H9 (cell line): ENCODE data around the gene ELMOD1. TPM values are rescaled to one million over a fixed set of nuclear protein-coding genes. Genes with fewer than 3 reads are reported as not detected.

Experiments
- DNase-seq: peaks from one replicate; pipeline ENCODE4 v3.0.0-alpha.2; 2017
- H2AFZ ChIP-seq: one replicate; pipeline ENCODE4 v1.6.1; 2013; ENCODE audit warnings: mild to moderate bottlenecking, low read length, control low read depth, moderate library complexity
- H2AK5ac ChIP-seq: 2 replicates; pipeline ENCODE4 v1.6.1; 2013; ENCODE audit warnings: low read length, control low read depth, mixed read lengths; ENCODE audit not compliant: insufficient read length
- H2BK120ac ChIP-seq: one replicate; pipeline ENCODE4 v1.6.1; 2013; ENCODE audit warnings: low read depth, mild to moderate bottlenecking, low read length, control low read depth, inconsistent platforms; ENCODE audit not compliant: poor library complexity, severe bottlenecking
- H2BK12ac ChIP-seq: 2 replicates; pipeline ENCODE4 v1.6.1; 2013; ENCODE audit warnings: low read length, control low read depth, mixed read lengths, low read depth; ENCODE audit not compliant: insufficient read length
- H2BK15ac ChIP-seq: 2 replicates; pipeline ENCODE4 v1.6.1; 2013; ENCODE audit warnings: low read depth, low read length, control low read depth
- H2BK20ac ChIP-seq: one replicate; pipeline ENCODE4 v1.6.1; 2013; ENCODE audit warnings: low read depth, mild to moderate bottlenecking, low read length, control low read depth, inconsistent platforms; ENCODE audit not compliant: poor library complexity, severe bottlenecking
- H2BK5ac ChIP-seq: 2 replicates; pipeline ENCODE4 v1.6.1; 2013; ENCODE audit warnings: low read length, control low read depth, mixed read lengths; ENCODE audit not compliant: insufficient read length
- H3K14ac ChIP-seq: 2 replicates; pipeline ENCODE4 v1.6.1; 2013; ENCODE audit warnings: low read length, control low read depth; ENCODE audit not compliant: insufficient read depth
- H3K18ac ChIP-seq: 2 replicates; pipeline ENCODE4 v1.6.1; 2013; ENCODE audit warnings: low read depth, mild to moderate bottlenecking, mixed read lengths, low read length, control low read depth; ENCODE audit not compliant: insufficient read length
- H3K23ac ChIP-seq: 2 replicates; pipeline ENCODE4 v1.6.1; 2013; ENCODE audit warnings: low read length, control low read depth, mixed read lengths, low read depth; ENCODE audit not compliant: insufficient read length
- H3K23me2 ChIP-seq: 2 replicates; pipeline ENCODE4 v1.6.1; 2013; ENCODE audit warnings: low read depth, mild to moderate bottlenecking, mixed read lengths, low read length, control low read depth; ENCODE audit not compliant: insufficient read length, poor library complexity, severe bottlenecking
- H3K27ac ChIP-seq: 2 replicates; pipeline ENCODE4 v1.5.1; 2013; ENCODE audit warnings: low read length, control low read depth, mixed read lengths, low read depth; ENCODE audit not compliant: insufficient read length
- H3K27me3 ChIP-seq: 2 replicates; pipeline ENCODE4 v1.6.1; 2013; ENCODE audit warnings: low read length, control low read depth, inconsistent platforms; ENCODE audit not compliant: insufficient read depth
- H3K4ac ChIP-seq: 2 replicates; pipeline ENCODE4 v1.6.1; 2013; ENCODE audit warnings: low read depth, mild to moderate bottlenecking, control low read depth, inconsistent platforms, low read length, moderate library complexity
- H3K4me1 ChIP-seq: 2 replicates; pipeline ENCODE4 v1.6.1; 2013; ENCODE audit warnings: low read length, control low read depth, inconsistent platforms; ENCODE audit not compliant: insufficient read depth
- H3K4me2 ChIP-seq: 2 replicates; pipeline ENCODE4 v1.6.1; 2013; ENCODE audit warnings: low read length, control low read depth, mixed read lengths; ENCODE audit not compliant: insufficient read length, insufficient read depth
- H3K56ac ChIP-seq: 2 replicates; pipeline ENCODE4 v1.6.1; 2013; ENCODE audit warnings: low read depth, mild to moderate bottlenecking, mixed read lengths, low read length, control low read depth; ENCODE audit not compliant: insufficient read length
- H3K79me1 ChIP-seq: 2 replicates; pipeline ENCODE4 v1.6.1; 2013; ENCODE audit warnings: low read depth, mild to moderate bottlenecking, moderate library complexity, low read length, control low read depth, inconsistent platforms; ENCODE audit not compliant: insufficient read depth, poor library complexity, severe bottlenecking
- H3K79me2 ChIP-seq: 2 replicates; pipeline ENCODE4 v1.6.1; 2013; ENCODE audit warnings: low read length, control low read depth, inconsistent platforms; ENCODE audit not compliant: insufficient read depth
- H3K9ac ChIP-seq: 2 replicates; pipeline ENCODE4 v1.6.1; 2013; ENCODE audit warnings: low read length, control low read depth, mixed read lengths; ENCODE audit not compliant: insufficient read length; ENCODE audit errors: extremely low read depth
- H3K9me3 ChIP-seq: one replicate; pipeline ENCODE4 v1.6.1; 2013; ENCODE audit warnings: low read depth, low read length, inconsistent platforms; ENCODE audit not compliant: control insufficient read depth
- H3T11ph ChIP-seq: one replicate; pipeline ENCODE4 v1.6.1; 2013; ENCODE audit warnings: mild to moderate bottlenecking, low read length, control low read depth, inconsistent platforms
- H4K20me1 ChIP-seq: one replicate; pipeline ENCODE4 v1.6.1; 2013; ENCODE audit not compliant: control insufficient read depth, insufficient read length, insufficient read depth
- H4K5ac ChIP-seq: 2 replicates; pipeline ENCODE4 v1.6.1; 2013; ENCODE audit warnings: low read depth, mild to moderate bottlenecking, mixed read lengths, low read length, control low read depth; ENCODE audit not compliant: insufficient read length
- H4K8ac ChIP-seq: replicated peaks from 2 replicates; pipeline ENCODE4 v1.6.1; 2013; ENCODE audit warnings: low read length, control low read depth, mixed read lengths, low read depth; ENCODE audit not compliant: insufficient read length
- H4K91ac ChIP-seq: 2 replicates; pipeline ENCODE4 v1.6.1; 2013; ENCODE audit warnings: low read depth, mild to moderate bottlenecking, moderate library complexity, mixed read lengths, low read length, control low read depth; ENCODE audit not compliant: insufficient read length
- H3K27ac Mint-ChIP-seq, 3 experiments: 2 replicates in 2 of 3; 3 replicates in 1 of 3; pipeline ENCODE4 v1.8.0; 2020 to 2021; ENCODE audit warnings: mixed read lengths in 3 of 3, mild to moderate bottlenecking in 1 of 3, moderate library complexity in 1 of 3
- H3K27me3 Mint-ChIP-seq: 2 replicates; pipeline ENCODE4 v1.8.0; 2021; ENCODE audit warnings: low read depth, mild to moderate bottlenecking, moderate library complexity, mixed read lengths
- H3K36me3 Mint-ChIP-seq, 3 experiments: 2 replicates in 2 of 3; 3 replicates in 1 of 3; pipeline ENCODE4 v1.8.0; 2020 to 2021; ENCODE audit warnings: low read depth in 3 of 3, mixed read lengths in 3 of 3; ENCODE audit not compliant: insufficient read depth in 1 of 3
- H3K4me1 Mint-ChIP-seq, 2 experiments: 2 replicates each; pipeline ENCODE4 v1.8.0; 2020; ENCODE audit warnings: mixed read lengths in 2 of 2
- H3K4me3 Mint-ChIP-seq, 2 experiments: 2 replicates in 1 of 2; 3 replicates in 1 of 2; pipeline ENCODE4 v1.8.0; 2020 to 2021; ENCODE audit warnings: mild to moderate bottlenecking in 2 of 2, mixed read lengths in 2 of 2, moderate library complexity in 1 of 2
- H3K9me3 Mint-ChIP-seq, 2 experiments: 2 replicates in 1 of 2; 3 replicates in 1 of 2; pipeline ENCODE4 v1.8.0; 2020; ENCODE audit warnings: mild to moderate bottlenecking in 2 of 2, mixed read lengths in 2 of 2, moderate library complexity in 1 of 2
- CTCF ChIP-seq: fragments of 200-600 bp; sonication (generic); conservative IDR thresholded peaks from 3 replicates; pipeline ENCODE4 v1.8.0; 2021; ENCODE audit warnings: antibody characterized with exemption, mild to moderate bottlenecking
- WGBS: extraction: QIAGEN DNeasy Blood & Tissue Kit; methylation state at CpG from one replicate; pipeline ENCODE4 v1.1.7; 2013; ENCODE audit warnings: missing lambda C conversion rate, low lambda C conversion rate, mixed read lengths; ENCODE audit not compliant: insufficient read length; ENCODE audit errors: extremely low coverage; 5-methylcytosine and 5-hydroxymethylcytosine counted together
- total RNA-seq: library from RNA; stranded (reverse); gene quantifications from 2 replicates; pipeline ENCODE4 v1.2.1, GENCODE V29; 2021

The ELMOD1 gene
- total RNA-seq, 1 experiment from 2014 or later: 0.61 TPM

GRCh38 chr11:107705027-107705426 is 114.1 kb downstream of the ELMOD1 start:
- H4K5ac ChIP-seq: no peak overlapping the region
- H3K27me3 Mint-ChIP-seq: peaks cover 9% of the 10 kb centered on the region
- no peak for TF ChIP-seq CTCF
- peaks cover 0 to 4% of the 10 kb centered on the region in 2 experiments; a peak in 2 of 5 replicates for H3K9me3 Mint-ChIP-seq
- H2BK15ac ChIP-seq: no peak overlapping the region
- no peak overlapping the region for H2AFZ ChIP-seq
- no peak for DNase-seq
- no peak overlapping the region for H2AK5ac ChIP-seq
- no peaks in the 10 kb centered on the region for H3K23me2 ChIP-seq
- no peak overlapping the region for H3K4me3 Mint-ChIP-seq
- H3K56ac ChIP-seq: no peak overlapping the region
- H4K8ac ChIP-seq: no peak overlapping the region
- H3K27ac ChIP-seq: no peak overlapping the region
- no peaks in the 10 kb centered on the region for H3K79me1 ChIP-seq
- no peaks in the 10 kb centered on the region for H3K9me3 ChIP-seq
- no peak overlapping the region for H2BK5ac ChIP-seq
- H3K9ac ChIP-seq: no peak overlapping the region
- no peak overlapping the region for H2BK20ac ChIP-seq
- H3K4ac ChIP-seq: no peak overlapping the region
- H4K20me1 ChIP-seq: no peaks in the 10 kb centered on the region
- H4K91ac ChIP-seq: no peak overlapping the region
- H3K14ac ChIP-seq: no peak overlapping the region
- H3T11ph ChIP-seq: no peak overlapping the region
- H2BK12ac ChIP-seq: no peak overlapping the region
- peaks cover 10% of the 10 kb centered on the region; the same call in 1 of the 2 replicates for H3K4me1 ChIP-seq
- H2BK120ac ChIP-seq: no peak overlapping the region
- H3K23ac ChIP-seq: no peak overlapping the region
- H3K79me2 ChIP-seq: no peaks in the 10 kb centered on the region
- H3K4me2 ChIP-seq: no peak overlapping the region
- no peaks in the 10 kb centered on the region; a peak in 2 of 7 replicates for H3K36me3 Mint-ChIP-seq
- no peaks in the 10 kb centered on the region for H3K27me3 ChIP-seq
- H3K4me1 Mint-ChIP-seq: peaks cover 33 to 35% of the 10 kb centered on the region in 2 experiments
- H3K27ac Mint-ChIP-seq: no peak overlapping the region
- no CpG with 5 or more reads among the region's 2 CpGs for WGBS
- no peak overlapping the region for H3K18ac ChIP-seq
